Astrocyte (in vitro differentiated cells and primary cell): ENCODE measurements around the gene GARIN5B. TPM values are rescaled to one million over a fixed set of nuclear protein-coding genes. Genes with fewer than 3 reads are reported as not detected.

Source experiments
- DNase-seq: peaks from one replicate; pipeline ENCODE4 v3.0.0-alpha.2; 2010; ENCODE audit warnings: low read depth
- FAIRE-seq: peaks from 2 replicates; lab custom pipeline; 2011; peaks lifted over from hg19 to GRCh38; lab: Jason Lieb, UNC
- H2AFZ ChIP-seq: 2 replicates; pipeline ENCODE4 v1.6.0; 2012; ENCODE audit warnings: low read depth, low read length, inconsistent platforms
- H3K27ac ChIP-seq: 2 replicates; pipeline ENCODE4 v1.5.1; 2011; ENCODE audit warnings: low read depth, low read length, inconsistent platforms
- H3K27me3 ChIP-seq: 2 replicates; pipeline ENCODE4 v1.6.0; 2011; ENCODE audit warnings: low read length, inconsistent platforms; ENCODE audit not compliant: insufficient read depth
- H3K36me3 ChIP-seq: 2 replicates; pipeline ENCODE4 v1.5.1; 2011; ENCODE audit warnings: low read length, inconsistent platforms; ENCODE audit not compliant: insufficient read depth
- H3K4me1 ChIP-seq: 2 replicates; pipeline ENCODE4 v1.5.1; 2011; ENCODE audit warnings: low read length, inconsistent platforms; ENCODE audit not compliant: insufficient read depth
- H3K4me2 ChIP-seq: 2 replicates; pipeline ENCODE4 v1.6.0; 2012; ENCODE audit warnings: low read length, inconsistent platforms
- H3K4me3 ChIP-seq: 2 replicates; pipeline ENCODE4 v1.5.1; 2011; ENCODE audit warnings: low read depth, mild to moderate bottlenecking, low read length, inconsistent platforms; ENCODE audit not compliant: insufficient read depth
- H3K79me2 ChIP-seq: 2 replicates; pipeline ENCODE4 v1.6.0; 2012; ENCODE audit warnings: mild to moderate bottlenecking, low read length, inconsistent platforms; ENCODE audit not compliant: insufficient read depth
- H3K9ac ChIP-seq: 2 replicates; pipeline ENCODE4 v1.6.0; 2012; ENCODE audit warnings: mild to moderate bottlenecking, low read length, inconsistent platforms
- H3K9me3 ChIP-seq: 2 replicates; pipeline ENCODE4 v1.5.1; 2012; ENCODE audit warnings: low read depth, mild to moderate bottlenecking, low read length, inconsistent platforms; ENCODE audit not compliant: insufficient read depth
- H4K20me1 ChIP-seq: 2 replicates; pipeline ENCODE4 v1.6.0; 2012; ENCODE audit warnings: low read length, inconsistent platforms; ENCODE audit not compliant: insufficient read depth
- H3K27ac Mint-ChIP-seq: one replicate; pipeline ENCODE4 v1.8.0; 2021; ENCODE audit warnings: mild to moderate bottlenecking, mixed read lengths; ENCODE audit not compliant: unreplicated experiment
- H3K27me3 Mint-ChIP-seq: one replicate; pipeline ENCODE4 v1.8.0; 2021; ENCODE audit warnings: low read depth, mixed read lengths; ENCODE audit not compliant: unreplicated experiment
- H3K36me3 Mint-ChIP-seq: one replicate; pipeline ENCODE4 v1.8.0; 2021; ENCODE audit warnings: low read depth, mixed read lengths; ENCODE audit not compliant: unreplicated experiment
- H3K4me1 Mint-ChIP-seq: one replicate; pipeline ENCODE4 v1.8.0; 2021; ENCODE audit warnings: low read depth, mixed read lengths; ENCODE audit not compliant: unreplicated experiment
- H3K4me3 Mint-ChIP-seq: one replicate; pipeline ENCODE4 v1.8.0; 2021; ENCODE audit warnings: mild to moderate bottlenecking, moderate library complexity, mixed read lengths; ENCODE audit not compliant: unreplicated experiment
- H3K9me3 Mint-ChIP-seq: one replicate; pipeline ENCODE4 v1.8.0; 2021; ENCODE audit warnings: mild to moderate bottlenecking, mixed read lengths; ENCODE audit not compliant: unreplicated experiment
- CTCF ChIP-seq: IDR thresholded peaks from 2 replicates; pipeline ENCODE4 v1.5.1; 2011; ENCODE audit warnings: low read depth, mild to moderate bottlenecking, inconsistent platforms, low read length, moderate library complexity; ENCODE audit not compliant: insufficient read depth
- EZH2 ChIP-seq: IDR thresholded peaks from 2 replicates; pipeline ENCODE4 v1.6.1; 2012; ENCODE audit warnings: mild to moderate bottlenecking, low read length, inconsistent platforms; ENCODE audit not compliant: insufficient read depth
- total RNA-seq: library from RNA; stranded (reverse); gene quantifications from 2 replicates; pipeline ENCODE4 v1.2.1, GENCODE V29; 2021

GARIN5B gene
- total RNA-seq, 1 donor from 2014 or later: 0.20 TPM

GRCh38 chr19:55353803-55354697 lies 9.0 kb downstream of the GARIN5B start:
- Histone ChIP-seq H3K36me3 (no peaks in the 10 kb centered on the region), H3K79me2 (no peaks in the 10 kb centered on the region), H3K9me3 (no peaks in the 10 kb centered on the region), H3K4me1 (peaks cover 10% of the 10 kb centered on the region), H3K27me3 (peaks cover 17% of the 10 kb centered on the region), H2AFZ (peak overlapping the region; percentile 81), H3K4me2 (peak overlapping the region; percentile 82), H3K9ac (peak overlapping the region; percentile 43), H4K20me1 (peaks cover 11% of the 10 kb centered on the region), H3K27ac (no peak overlapping the region), H3K4me3 (peak overlapping the region; percentile 17)
- TF ChIP-seq EZH2: no peak
- TF ChIP-seq CTCF: no peak
- no peak for FAIRE-seq
- peaks cover 4% of the 10 kb centered on the region for H3K36me3 Mint-ChIP-seq
- DNase-seq: no peak
- no peak overlapping the region for H3K27ac Mint-ChIP-seq
- peaks cover 6% of the 10 kb centered on the region for H3K9me3 Mint-ChIP-seq
- H3K4me3 Mint-ChIP-seq: peak overlapping the region; percentile 79
- H3K27me3 Mint-ChIP-seq: peaks cover 65% of the 10 kb centered on the region
- no peaks in the 10 kb centered on the region for H3K4me1 Mint-ChIP-seq

- Histone ChIP-seq H3K4me3 (peak overlapping the region; percentile 17), H3K27me3 (peaks cover 17% of the 10 kb centered on the region), H3K36me3 (no peaks in the 10 kb centered on the region), H3K9me3 (no peaks in the 10 kb centered on the region), H4K20me1 (peaks cover 11% of the 10 kb centered on the region), H3K79me2 (no peaks in the 10 kb centered on the region), H2AFZ (peak overlapping the region; percentile 81), H3K4me2 (peak overlapping the region; percentile 82), H3K4me1 (peaks cover 10% of the 10 kb centered on the region), H3K27ac (no peak overlapping the region), H3K9ac (peak overlapping the region; percentile 43)
- peaks cover 6% of the 10 kb centered on the region for H3K9me3 Mint-ChIP-seq
- H3K27ac Mint-ChIP-seq: no peak overlapping the region
- peaks cover 6% of the 10 kb centered on the region for H3K36me3 Mint-ChIP-seq
- no peak for DNase-seq
- H3K27me3 Mint-ChIP-seq: peaks cover 58% of the 10 kb centered on the region
- peak overlapping the region; percentile 79 for H3K4me3 Mint-ChIP-seq
- TF ChIP-seq EZH2 (no peak), CTCF (no peak)
- H3K4me1 Mint-ChIP-seq: peaks cover 1% of the 10 kb centered on the region
- no peak for FAIRE-seq
Observed at GRCh38 chr19:55353356-55353802, 9.7 kb downstream of the GARIN5B start.
